Measurements from ENCODE around the gene FAM81A. TPM values are rescaled to one million over a fixed set of nuclear protein-coding genes. Genes with fewer than 3 reads are reported as not detected.
"Not testable (repeated sequence)": the region's sequence is repeated elsewhere in the genome, so short reads cannot be mapped to it uniquely, and the experiment has no call there.

Gene FAM81A
- total RNA-seq, 2 experiments from 2014 or later: 2.0 to 2.2 TPM

- Mint-ChIP-seq H3K4me1 (peaks cover 19% of the 10 kb centered on the region), H3K36me3 (no peaks in the 10 kb centered on the region), H3K4me3 (no peak overlapping the region), H3K27ac (no peak overlapping the region), H3K9me3 (no peaks in the 10 kb centered on the region), H3K27me3 (peaks cover 12% of the 10 kb centered on the region)
- DNase-seq (no peak), ATAC-seq (ENCODE audit: low read depth) (no peak)
- POLR2A ChIA-PET: interaction anchor here (0.7 kb wide), 1 partner anchor 109 kb away, joined by 3 read pairs; no protein-coding TSS in a partner anchor
These were observed 31.5 kb upstream of the FAM81A start for GRCh38 chr15:59406446-59406845.

GRCh38 chr15:59407946-59408345, 30.0 kb upstream of the FAM81A start:
- DNase-seq (no peak), ATAC-seq (ENCODE audit: low read depth) (no peak)
- Mint-ChIP-seq H3K27ac (no peak overlapping the region), H3K36me3 (no peaks in the 10 kb centered on the region), H3K4me1 (peaks cover 28% of the 10 kb centered on the region), H3K9me3 (no peaks in the 10 kb centered on the region), H3K27me3 (peaks cover 10% of the 10 kb centered on the region), H3K4me3 (no peak overlapping the region)
- POLR2A ChIA-PET: no interaction called here

- Mint-ChIP-seq H3K9me3 (no peaks in the 10 kb centered on the region), H3K36me3 (no peaks in the 10 kb centered on the region), H3K27me3 (peaks cover 19% of the 10 kb centered on the region), H3K4me3 (peak overlapping the region; percentile 46), H3K27ac (peak overlapping the region; percentile 67), H3K4me1 (peaks cover 40% of the 10 kb centered on the region)
- peak; percentile 35 for ATAC-seq (ENCODE audit: low read depth)
- DNase-seq: no peak
- POLR2A ChIA-PET: interaction anchor here (0.7 to 3.0 kb wide), 3 partner anchors 10 to 362 kb away, joined by 3 to 14 read pairs (median 3); no protein-coding TSS in a partner anchor
These were observed 27.5 kb upstream of the FAM81A start for GRCh38 chr15:59410391-59410896.

- ATAC-seq (ENCODE audit: low read depth): no peak
- H3K27ac Mint-ChIP-seq: peak overlapping the region; percentile 47
- no peak for DNase-seq
These were observed 24.4 kb upstream of the FAM81A start for GRCh38 chr15:59413577-59413976.

GRCh38 chr15:59416816-59417215, 21.2 kb upstream of the FAM81A start:
- POLR2A ChIA-PET: no interaction called here
- Mint-ChIP-seq H3K27me3 (peaks cover 37% of the 10 kb centered on the region), H3K27ac (no peak overlapping the region), H3K36me3 (no peaks in the 10 kb centered on the region), H3K9me3 (no peaks in the 10 kb centered on the region), H3K4me1 (peaks cover 50% of the 10 kb centered on the region), H3K4me3 (no peak overlapping the region)
- DNase-seq: no peak
- no peak for ATAC-seq (ENCODE audit: low read depth)

More at GRCh38 chr15:59413577-59413976, 24.4 kb upstream of the FAM81A start:
- peaks cover 31% of the 10 kb centered on the region for H3K27me3 Mint-ChIP-seq
- POLR2A ChIA-PET: interaction anchor here (0.6 kb wide), 1 partner anchor 29 kb away, joined by 5 read pairs; no protein-coding TSS in a partner anchor
- peak overlapping the region; percentile 15 for H3K4me3 Mint-ChIP-seq
- H3K36me3 Mint-ChIP-seq: no peaks in the 10 kb centered on the region
- no peaks in the 10 kb centered on the region for H3K9me3 Mint-ChIP-seq
- H3K4me1 Mint-ChIP-seq: peaks cover 44% of the 10 kb centered on the region

- POLR2A ChIA-PET: interaction anchor here (1.0 to 1.4 kb wide), 2 partner anchors 9 to 47 kb away, joined by 4 to 14 read pairs; partner anchors contain the start of gene MYO1E
- Mint-ChIP-seq H3K36me3 (no peaks in the 10 kb centered on the region), H3K27ac (no peak overlapping the region), H3K9me3 (no peaks in the 10 kb centered on the region), H3K4me3 (no peak overlapping the region), H3K27me3 (peaks cover 48% of the 10 kb centered on the region), H3K4me1 (peaks cover 29% of the 10 kb centered on the region)
- no peak for ATAC-seq (ENCODE audit: low read depth)
- DNase-seq: no peak
These were observed 18.8 kb upstream of the FAM81A start for GRCh38 chr15:59419170-59419569.

GRCh38 chr15:59420108-59420507, 17.9 kb upstream of the FAM81A start:
- H3K4me3 Mint-ChIP-seq: peak overlapping the region; percentile 55
- no peak for DNase-seq
- no peaks in the 10 kb centered on the region for H3K9me3 Mint-ChIP-seq
- H3K4me1 Mint-ChIP-seq: peaks cover 25% of the 10 kb centered on the region
- no peaks in the 10 kb centered on the region for H3K36me3 Mint-ChIP-seq
- ATAC-seq (ENCODE audit: low read depth): peak; percentile 96
- H3K27ac Mint-ChIP-seq: peak overlapping the region; percentile 46
- POLR2A ChIA-PET: interaction anchor here (1.0 to 1.4 kb wide), 3 partner anchors 10 to 48 kb away, joined by 4 to 14 read pairs (median 8); partner anchors contain the start of gene MYO1E
- H3K27me3 Mint-ChIP-seq: peaks cover 48% of the 10 kb centered on the region

GRCh38 chr15:59420986-59421618, 16.9 kb upstream of the FAM81A start:
- H3K4me3 Mint-ChIP-seq: no peak overlapping the region
- POLR2A ChIA-PET: no interaction called here
- no peak overlapping the region for H3K27ac Mint-ChIP-seq
- H3K9me3 Mint-ChIP-seq: no peaks in the 10 kb centered on the region
- DNase-seq (no peak), ATAC-seq (ENCODE audit: low read depth) (no peak)
- peaks cover 25% of the 10 kb centered on the region for H3K4me1 Mint-ChIP-seq
- no peaks in the 10 kb centered on the region for H3K36me3 Mint-ChIP-seq
- peaks cover 45% of the 10 kb centered on the region for H3K27me3 Mint-ChIP-seq

- no peak for DNase-seq
- peaks cover 39% of the 10 kb centered on the region for H3K27me3 Mint-ChIP-seq
- no peak overlapping the region for H3K27ac Mint-ChIP-seq
- ATAC-seq (ENCODE audit: low read depth): no peak
- H3K4me3 Mint-ChIP-seq: no peak overlapping the region
- H3K9me3 Mint-ChIP-seq: peaks cover under 1% of the 10 kb centered on the region
- peaks cover 17% of the 10 kb centered on the region for H3K4me1 Mint-ChIP-seq
- POLR2A ChIA-PET: no interaction called here
- H3K36me3 Mint-ChIP-seq: peaks cover 4% of the 10 kb centered on the region
These were observed 13.4 kb upstream of the FAM81A start for GRCh38 chr15:59424616-59425015.

GRCh38 chr15:59428898-59429297, 9.1 kb upstream of the FAM81A start:
- H3K27me3 Mint-ChIP-seq: peaks cover 47% of the 10 kb centered on the region
- ATAC-seq (ENCODE audit: low read depth); POLR2A ChIA-PET; H3K9me3 Mint-ChIP-seq; DNase-seq; H3K4me1 Mint-ChIP-seq; H3K27ac Mint-ChIP-seq; H3K36me3 Mint-ChIP-seq; H3K4me3 Mint-ChIP-seq: not testable (repeated sequence)

GRCh38 chr15:59432389-59432788, 5.6 kb upstream of the FAM81A start:
- Mint-ChIP-seq H3K27me3 (peaks cover 61% of the 10 kb centered on the region), H3K27ac (no peak overlapping the region), H3K9me3 (peaks cover 2% of the 10 kb centered on the region), H3K36me3 (peaks cover 4% of the 10 kb centered on the region), H3K4me3 (no peak overlapping the region), H3K4me1 (peaks cover 6% of the 10 kb centered on the region)
- no peak for ATAC-seq (ENCODE audit: low read depth)
- no peak for DNase-seq
- POLR2A ChIA-PET: no interaction called here

- Mint-ChIP-seq H3K4me1 (peaks cover 18% of the 10 kb centered on the region), H3K36me3 (no peaks in the 10 kb centered on the region), H3K27ac (no peak overlapping the region), H3K27me3 (peaks cover 78% of the 10 kb centered on the region), H3K9me3 (peaks cover 2% of the 10 kb centered on the region), H3K4me3 (no peak overlapping the region)
- POLR2A ChIA-PET: no interaction called here
- no peak for DNase-seq
- ATAC-seq (ENCODE audit: low read depth): no peak
These were observed 3.5 kb upstream of the FAM81A start for GRCh38 chr15:59434481-59434880.

GRCh38 chr15:59436774-59437141, 1.2 kb upstream of the FAM81A start:
- H3K9me3 Mint-ChIP-seq: no peaks in the 10 kb centered on the region
- DNase-seq (no peak), ATAC-seq (ENCODE audit: low read depth) (no peak)
- H3K27me3 Mint-ChIP-seq: peaks cover 85% of the 10 kb centered on the region
- H3K4me1 Mint-ChIP-seq: peaks cover 18% of the 10 kb centered on the region
- no peaks in the 10 kb centered on the region for H3K36me3 Mint-ChIP-seq
- POLR2A ChIA-PET: no interaction called here
- peak overlapping the region; percentile 85 for H3K4me3 Mint-ChIP-seq
- H3K27ac Mint-ChIP-seq: no peak overlapping the region
